Transverse colon (tissue), 4 donors: Measurements from ENCODE around the gene CDH6. TPM values are rescaled to one million over a fixed set of nuclear protein-coding genes. Genes with fewer than 3 reads are reported as not detected.

Experiments
- DNase-seq: peaks from one replicate; pipeline ENCODE4 v3.0.0-alpha.2; 2019
- H3K27ac ChIP-seq, 4 donors: fragments of 200-600 bp; sonication (generic); 2 replicates each; pipeline ENCODE4 v1.5.1; 2016 to 2018; ENCODE audit warnings: inconsistent platforms in 4 of 4
- H3K27me3 ChIP-seq: fragments of 200-600 bp; sonication (generic); 2 replicates; pipeline ENCODE4 v1.5.1; 2017; ENCODE audit warnings: inconsistent platforms
- H3K36me3 ChIP-seq, 4 donors: fragments of 200-600 bp; sonication (generic); 2 replicates each; pipeline ENCODE4 v1.5.1; 2017 to 2019; ENCODE audit warnings: inconsistent platforms in 4 of 4
- H3K4me1 ChIP-seq, 4 donors: fragments of 200-600 bp; sonication (generic); 2 replicates each; pipeline ENCODE4 v1.5.1; 2017 to 2020; ENCODE audit warnings: inconsistent platforms in 4 of 4
- H3K4me3 ChIP-seq, 4 donors: fragments of 200-600 bp; sonication (generic); 1 replicate in 1 of 4; 2 replicates in 3 of 4; pipeline versions ENCODE4 v1.5.1 to v1.6.1; 2017 to 2019; ENCODE audit warnings: inconsistent platforms in 4 of 4
- H3K9me3 ChIP-seq, 2 donors: fragments of 200-600 bp; sonication (generic); 2 replicates each; pipeline ENCODE4 v1.5.1; 2017 to 2019; ENCODE audit warnings: inconsistent platforms in 2 of 2
- CTCF ChIP-seq, 5 experiments: fragments of 200-600 bp in 3 of 5; fragments of 450-650 bp in 2 of 5; sonication (generic) in 3 of 5; IDR thresholded peaks; 1 replicate in 2 of 5; 2 replicates in 3 of 5; pipeline ENCODE4 v1.5.1; 2016 to 2017; ENCODE audit warnings: antibody characterized with exemption in 5 of 5, inconsistent platforms in 3 of 5, mild to moderate bottlenecking in 2 of 5, moderate library complexity in 1 of 5
- EP300 ChIP-seq: sonication (generic); formaldehyde crosslinking; IDR thresholded peaks from one replicate; pipeline ENCODE4 v1.6.1; 2017; ENCODE audit warnings: antibody characterized with exemption, low read depth
- POLR2A ChIP-seq: fragments of 450-650 bp; IDR thresholded peaks from one replicate; pipeline ENCODE4 v1.6.1; 2016; ENCODE audit warnings: antibody characterized with exemption, mild to moderate bottlenecking, moderate library complexity
- POLR2AphosphoS5 ChIP-seq, 3 donors: sonication (generic); formaldehyde crosslinking; IDR thresholded peaks; one replicate each; pipeline ENCODE4 v1.6.1; 2016; ENCODE audit warnings: antibody characterized with exemption in 3 of 3
- WGBS, 2 donors: methylation state at CpG; one replicate each; pipeline ENCODE4 v1.1.5; 2018; ENCODE audit warnings: low coverage in 1 of 2; 5-methylcytosine and 5-hydroxymethylcytosine counted together
- in situ Hi-C, 4 donors: fragments of 200-750 bp; cut with MboI; loops; one replicate each; pipeline versions ENCODE4 v1.15.0 to v1.15.1; 2017; ENCODE audit warnings: low sequenced_read_pairs in 3 of 4, low pct_ligation_motif_present in 1 of 4, low pct_unique_long_range_greater_than_20kb in 1 of 4
- intact Hi-C: fragments of 100-400 bp; cut with DNase I; formaldehyde crosslinking; loops from one replicate; pipeline ENCODE4 v1.15.1; 2023; ENCODE audit warnings: low total_unique reads
- total RNA-seq, 4 donors: library from RNA; depleted of rRNA; stranded (reverse); fragments of >200 nt; gene quantifications; one replicate each; pipeline ENCODE4 v1.1.0, GENCODE V29; 2016

CDH6 gene
- total RNA-seq, 4 donors from 2014 or later, result 0.60 to 1.2 (median 0.93) TPM

GRCh38 chr5:31324842-31325241 is 131.4 kb downstream of the CDH6 start:
- intact Hi-C loops, result no loop called here
- Histone ChIP-seq H3K4me3 (no peak overlapping the region), H3K9me3 (no peaks in the 10 kb centered on the region), H3K27ac (no peak overlapping the region), H3K4me1 (no peaks in the 10 kb centered on the region), H3K27me3 (no peaks in the 10 kb centered on the region), H3K36me3 (no peaks in the 10 kb centered on the region)
- no peak for TF ChIP-seq POLR2AphosphoS5 (IDR thresholded peaks at IDR 0.05)
- no peak for TF ChIP-seq CTCF (IDR thresholded peaks at IDR 0.05)
- TF ChIP-seq EP300, result no peak
- no peak for TF ChIP-seq POLR2A
- WGBS, 2 donors, result 74 to 81% methylated on average over 3 of the region's 3 CpGs
- DNase-seq, result no peak
- in situ Hi-C loops, result no loop called here

- intact Hi-C loops (no loop called here), in situ Hi-C loops (no loop called here)
- Histone ChIP-seq H3K4me3 (no peak overlapping the region), H3K4me1 (no peaks in the 10 kb centered on the region), H3K27me3 (no peaks in the 10 kb centered on the region), H3K9me3 (no peaks in the 10 kb centered on the region), H3K27ac (no peak overlapping the region), H3K36me3 (no peaks in the 10 kb centered on the region)
- 76% methylated on average over 10 to 11 of the region's 11 CpGs for WGBS, 2 donors
- TF ChIP-seq POLR2AphosphoS5 (IDR thresholded peaks at IDR 0.05) (no peak), CTCF (IDR thresholded peaks at IDR 0.05) (no peak), EP300 (no peak), POLR2A (no peak)
- no peak for DNase-seq
Measured at GRCh38 chr5:31328040-31328733, 134.7 kb downstream of the CDH6 start.

- no peak for DNase-seq
- Histone ChIP-seq H3K4me3 (no peak overlapping the region), H3K4me1 (no peaks in the 10 kb centered on the region), H3K9me3 (no peaks in the 10 kb centered on the region), H3K36me3 (no peaks in the 10 kb centered on the region), H3K27ac (no peak overlapping the region), H3K27me3 (no peaks in the 10 kb centered on the region)
- WGBS, 2 donors, result 92 to 95% methylated on average over 2 of the region's 2 CpGs
- TF ChIP-seq POLR2AphosphoS5 (IDR thresholded peaks at IDR 0.05) (no peak), EP300 (no peak), POLR2A (no peak), CTCF (IDR thresholded peaks at IDR 0.05) (no peak)
- intact Hi-C loops, result no loop called here
- in situ Hi-C loops, result no loop called here
Measured at GRCh38 chr5:31329715-31330114, 136.2 kb downstream of the CDH6 start.

- intact Hi-C loops (no loop called here), in situ Hi-C loops (no loop called here)
- no peaks in the 10 kb centered on the region for H3K27me3 ChIP-seq
- H3K9me3 ChIP-seq, result no peaks in the 10 kb centered on the region
- peaks cover 0 to 5% (median 0%) of the 10 kb centered on the region in 4 donors for H3K4me1 ChIP-seq
- H3K36me3 ChIP-seq, result no peaks in the 10 kb centered on the region
- 87 to 90% methylated on average over 2 of the region's 2 CpGs for WGBS, 2 donors
- no peak overlapping the region for H3K4me3 ChIP-seq
- H3K27ac ChIP-seq, result no peak overlapping the region
- DNase-seq, result no peak
- TF ChIP-seq POLR2A, result no peak
- TF ChIP-seq POLR2AphosphoS5 (IDR thresholded peaks at IDR 0.05), result no peak
- no peak for TF ChIP-seq CTCF (IDR thresholded peaks at IDR 0.05)
- no peak for TF ChIP-seq EP300
Measured at GRCh38 chr5:31332160-31332559, 138.7 kb downstream of the CDH6 start.
